Fibroblast of lung (primary cell): ENCODE results near the gene SACS. TPM values are rescaled to one million over a fixed set of nuclear protein-coding genes. Genes with fewer than 3 reads are reported as not detected.

Experiments
- DNase-seq, 2 donors: peaks; one replicate each; pipeline versions ENCODE4 v3.0.0 to v3.0.0-alpha.2; 2010; ENCODE audit warnings: low read depth in 2 of 2
- H2AFZ ChIP-seq: 2 replicates; pipeline ENCODE4 v1.5.1; 2012; ENCODE audit warnings: low read length, control low read depth, inconsistent platforms
- H3K27ac ChIP-seq: 2 replicates; pipeline ENCODE4 v1.5.1; 2011; ENCODE audit warnings: low read length, control low read depth; ENCODE audit not compliant: insufficient read depth
- H3K27me3 ChIP-seq: 2 replicates; pipeline ENCODE4 v1.5.1; 2011; ENCODE audit warnings: mild to moderate bottlenecking, low read length; ENCODE audit not compliant: control insufficient read depth, insufficient read depth
- H3K36me3 ChIP-seq: 2 replicates; pipeline ENCODE4 v1.5.1; 2011; ENCODE audit warnings: low read length; ENCODE audit not compliant: control insufficient read depth, insufficient read depth
- H3K4me1 ChIP-seq: 2 replicates; pipeline ENCODE4 v1.5.1; 2011; ENCODE audit warnings: low read length; ENCODE audit not compliant: control insufficient read depth, insufficient read depth; ENCODE audit errors: extremely low read depth
- H3K4me2 ChIP-seq: 2 replicates; pipeline ENCODE4 v1.5.1; 2011; ENCODE audit warnings: low read length, control low read depth; ENCODE audit not compliant: insufficient read depth; ENCODE audit errors: extremely low read depth
- H3K4me3 ChIP-seq, 4 experiments: fragments of 200-600 bp in 1 of 4; sonication (generic) in 1 of 4; replicated peaks in 1 of 4; 2 replicates each; pipeline ENCODE4 v1.5.1; 2011 to 2016; ENCODE audit warnings: low read length in 4 of 4, low read depth in 3 of 4, mild to moderate bottlenecking in 3 of 4, control low read depth in 2 of 4, inconsistent platforms in 1 of 4, mixed read lengths in 1 of 4; ENCODE audit not compliant: insufficient read depth in 1 of 4; ENCODE audit errors: control extremely low read depth in 1 of 4
- H3K79me2 ChIP-seq: 2 replicates; pipeline ENCODE4 v1.5.1; 2012; ENCODE audit warnings: mild to moderate bottlenecking, low read length, inconsistent platforms; ENCODE audit not compliant: control insufficient read depth, insufficient read depth
- H3K9ac ChIP-seq: 2 replicates; pipeline ENCODE4 v1.5.1; 2011; ENCODE audit warnings: mild to moderate bottlenecking, low read length, control low read depth; ENCODE audit not compliant: insufficient read depth
- H3K9me3 ChIP-seq: 2 replicates; pipeline ENCODE4 v1.5.1; 2012; ENCODE audit warnings: low read depth, low read length; ENCODE audit not compliant: control insufficient read depth, insufficient read depth
- H4K20me1 ChIP-seq: 2 replicates; pipeline ENCODE4 v1.5.1; 2011; ENCODE audit warnings: low read length; ENCODE audit not compliant: control insufficient read depth, insufficient read depth; ENCODE audit errors: extremely low read depth
- EZH2 ChIP-seq: IDR thresholded peaks from 2 replicates; pipeline ENCODE4 v1.5.1; 2012; ENCODE audit warnings: low read length, control low read depth, mild to moderate bottlenecking; ENCODE audit errors: missing control alignments
- polyA plus RNA-seq, 2 donors: library from polyadenylated mRNA; depleted of rRNA in 1 of 2; stranded (reverse) in 1 of 2; unstranded in 1 of 2; fragments of >200 nt; gene quantifications; 2 replicates each; pipeline ENCODE4 v1.2.1, GENCODE V29; 2011 to 2012; ENCODE audit warnings: missing spikeins in 1 of 2
- total RNA-seq: library from RNA; depleted of rRNA; stranded (reverse); fragments of >200 nt; gene quantifications from 2 replicates; pipeline ENCODE4 v1.2.1, GENCODE V29; 2014
- TF ChIP-seq, protein P1 (sequence below), 2 donors: IDR thresholded peaks in 1 of 2; conservative IDR thresholded peaks in 1 of 2; 1 replicate in 1 of 2; 2 replicates in 1 of 2; pipeline ENCODE4 v1.5.1; 2011 to 2012; ENCODE audit warnings: low read length in 2 of 2, control low read depth in 1 of 2, inconsistent platforms in 1 of 2, low read depth in 1 of 2, mild to moderate bottlenecking in 1 of 2

SACS gene
- total and polyA plus RNA-seq, 2 donors (not counting 1 experiment from before 2014, with no cell fraction given): 43.1 to 94.5 TPM

DNA sequence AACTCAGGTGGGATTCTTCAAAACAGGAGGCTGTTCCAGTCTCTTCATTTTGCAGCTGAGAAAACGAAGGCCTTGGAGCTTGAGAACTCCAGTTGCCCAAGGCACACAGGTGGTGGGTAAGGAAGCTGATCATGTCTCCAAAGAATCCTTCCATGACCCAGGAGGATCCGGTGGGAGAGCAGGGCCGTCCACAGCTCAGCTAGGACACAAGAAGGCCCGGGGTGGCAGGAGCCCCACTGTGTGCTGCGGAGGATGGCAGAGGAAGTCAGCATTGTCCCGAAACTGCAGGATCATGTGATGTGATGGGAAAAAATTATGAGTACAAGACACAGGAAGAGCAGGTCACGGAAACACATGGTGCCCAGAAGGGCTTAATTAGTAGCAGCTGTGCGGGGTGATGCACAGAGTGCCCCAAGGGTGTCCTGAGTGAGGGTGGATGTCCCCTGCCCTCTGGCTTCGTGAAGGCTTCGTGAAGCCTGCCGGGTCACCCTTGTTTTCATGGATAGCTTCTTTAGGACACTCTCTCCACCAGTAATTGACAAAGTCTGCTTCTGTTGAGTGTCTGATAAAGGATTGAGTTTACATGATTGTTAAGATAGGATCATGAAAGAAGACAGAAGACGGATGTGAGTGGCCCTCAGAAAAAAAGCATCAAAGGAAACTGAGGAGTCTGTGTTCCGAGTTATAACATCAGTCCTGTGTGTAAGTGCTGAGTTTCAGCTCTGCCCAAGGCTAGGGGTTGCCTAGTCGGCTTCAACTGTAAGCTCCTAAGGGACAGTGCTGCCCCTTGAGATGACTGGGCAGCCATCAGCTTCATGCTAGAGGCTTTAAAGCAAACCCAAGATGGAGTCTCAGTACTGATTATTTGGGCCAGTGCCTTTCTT, 33.8 kb upstream of the SACS start:
- Histone ChIP-seq H3K27ac (peak overlapping the region; percentile 73), H3K36me3 (no peaks in the 10 kb centered on the region), H3K27me3 (no peaks in the 10 kb centered on the region), H3K9me3 (no peaks in the 10 kb centered on the region), H3K79me2 (no peaks in the 10 kb centered on the region), H3K4me1 (peaks cover 9% of the 10 kb centered on the region), H2AFZ (no peak overlapping the region), H3K4me2 (peak overlapping the region; percentile 90), H3K4me3 (peak overlapping the region in 1 of 4 experiments; percentile 46), H4K20me1 (no peaks in the 10 kb centered on the region), H3K9ac (peak overlapping the region; percentile 58)
- peak in 1 of 2 donors; percentile 8 for DNase-seq
- TF ChIP-seq, protein P1, sequence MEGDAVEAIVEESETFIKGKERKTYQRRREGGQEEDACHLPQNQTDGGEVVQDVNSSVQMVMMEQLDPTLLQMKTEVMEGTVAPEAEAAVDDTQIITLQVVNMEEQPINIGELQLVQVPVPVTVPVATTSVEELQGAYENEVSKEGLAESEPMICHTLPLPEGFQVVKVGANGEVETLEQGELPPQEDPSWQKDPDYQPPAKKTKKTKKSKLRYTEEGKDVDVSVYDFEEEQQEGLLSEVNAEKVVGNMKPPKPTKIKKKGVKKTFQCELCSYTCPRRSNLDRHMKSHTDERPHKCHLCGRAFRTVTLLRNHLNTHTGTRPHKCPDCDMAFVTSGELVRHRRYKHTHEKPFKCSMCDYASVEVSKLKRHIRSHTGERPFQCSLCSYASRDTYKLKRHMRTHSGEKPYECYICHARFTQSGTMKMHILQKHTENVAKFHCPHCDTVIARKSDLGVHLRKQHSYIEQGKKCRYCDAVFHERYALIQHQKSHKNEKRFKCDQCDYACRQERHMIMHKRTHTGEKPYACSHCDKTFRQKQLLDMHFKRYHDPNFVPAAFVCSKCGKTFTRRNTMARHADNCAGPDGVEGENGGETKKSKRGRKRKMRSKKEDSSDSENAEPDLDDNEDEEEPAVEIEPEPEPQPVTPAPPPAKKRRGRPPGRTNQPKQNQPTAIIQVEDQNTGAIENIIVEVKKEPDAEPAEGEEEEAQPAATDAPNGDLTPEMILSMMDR (conservative IDR thresholded peaks at IDR 0.05 in 1 of 2, IDR thresholded peaks at IDR 0.05 in 1 of 2; ENCODE audit: low read depth in 1 of 2, low read length in 2 of 2): no peak
- no peak for TF ChIP-seq EZH2

GRCh38 chr13:23466144-23467002, 32.9 kb upstream of the SACS start:
- H4K20me1 ChIP-seq: no peaks in the 10 kb centered on the region
- peak overlapping the region; percentile 16 to 60 (median 34) for H3K4me3 ChIP-seq
- H3K9ac ChIP-seq: peak overlapping the region; percentile 58
- peak; percentile 79 to 88 for DNase-seq
- no peaks in the 10 kb centered on the region for H3K9me3 ChIP-seq
- no peaks in the 10 kb centered on the region for H3K36me3 ChIP-seq
- TF ChIP-seq EZH2: no peak
- TF ChIP-seq, protein P1 (conservative IDR thresholded peaks at IDR 0.05 in 1 of 2, IDR thresholded peaks at IDR 0.05 in 1 of 2; ENCODE audit: low read depth in 1 of 2, low read length in 2 of 2): peak; percentile 55 to 58
- no peaks in the 10 kb centered on the region for H3K79me2 ChIP-seq
- no peaks in the 10 kb centered on the region for H3K27me3 ChIP-seq
- peak overlapping the region; percentile 73 for H3K27ac ChIP-seq
- peak overlapping the region; percentile 90 for H3K4me2 ChIP-seq
- H3K4me1 ChIP-seq: peaks cover 9% of the 10 kb centered on the region
- H2AFZ ChIP-seq: peak overlapping the region; percentile 61

DNA sequence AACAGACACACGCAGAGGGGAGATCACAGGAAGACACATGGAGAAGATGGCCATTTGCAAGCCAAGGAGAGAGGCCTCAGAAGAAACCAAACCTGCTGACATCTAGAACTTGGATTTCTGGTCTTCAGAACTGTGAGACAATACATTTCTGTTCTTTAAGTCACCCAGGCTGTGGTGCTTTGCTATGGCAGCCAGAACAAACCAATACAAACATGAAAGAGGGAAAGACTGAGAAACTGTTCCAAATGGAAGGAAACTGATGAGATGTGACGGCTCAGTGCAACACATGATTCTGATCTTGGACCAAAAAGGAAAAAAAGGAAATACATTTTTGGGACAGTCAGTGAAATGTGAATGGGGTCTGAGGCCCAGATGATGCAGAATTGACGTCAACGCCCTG, 30.2 kb upstream of the SACS start:
- H3K4me1 ChIP-seq: peaks cover 7% of the 10 kb centered on the region
- no peaks in the 10 kb centered on the region for H3K27me3 ChIP-seq
- peak in 1 of 2 donors; percentile 59 for DNase-seq
- H3K4me3 ChIP-seq: no peak overlapping the region
- H4K20me1 ChIP-seq: no peaks in the 10 kb centered on the region
- TF ChIP-seq, protein P1 (conservative IDR thresholded peaks at IDR 0.05 in 1 of 2, IDR thresholded peaks at IDR 0.05 in 1 of 2; ENCODE audit: low read depth in 1 of 2, low read length in 2 of 2): no peak
- no peak for TF ChIP-seq EZH2
- H3K4me2 ChIP-seq: no peak overlapping the region
- no peak overlapping the region for H3K9ac ChIP-seq
- H2AFZ ChIP-seq: no peak overlapping the region
- H3K9me3 ChIP-seq: no peaks in the 10 kb centered on the region
- no peaks in the 10 kb centered on the region for H3K79me2 ChIP-seq
- no peaks in the 10 kb centered on the region for H3K36me3 ChIP-seq
- H3K27ac ChIP-seq: no peak overlapping the region
